Thymus (tissue), 11 donors: ENCODE data around the gene TMEM25. TPM values are rescaled to one million over a fixed set of nuclear protein-coding genes. Genes with fewer than 3 reads are reported as not detected.
A peak's percentile ranks its signal among the peaks of the same experiment; 100 is the strongest.
"Not testable (repeated sequence)": the region's sequence is repeated elsewhere in the genome, so short reads cannot be mapped to it uniquely, and the experiment has no call there.

Experiments
- DNase-seq, 9 donors: peaks; one replicate each; pipeline ENCODE4 v3.0.0-alpha.2; 2013; ENCODE audit warnings: low spot score in 9 of 9, low read depth in 6 of 9, missing footprints in 1 of 9
- H3K27ac ChIP-seq, 2 donors: one replicate each; pipeline ENCODE4 v1.5.1; 2013; ENCODE audit warnings: control low read depth in 1 of 2, low read depth in 1 of 2, low read length in 1 of 2, mild to moderate bottlenecking in 1 of 2, moderate library complexity in 1 of 2
- H3K27me3 ChIP-seq, 2 donors: one replicate each; pipeline ENCODE4 v1.5.1; 2013; ENCODE audit warnings: low read length in 1 of 2; ENCODE audit not compliant: control insufficient read depth in 2 of 2, insufficient read depth in 1 of 2
- H3K36me3 ChIP-seq, 2 donors: one replicate each; pipeline ENCODE4 v1.5.1; 2013; ENCODE audit warnings: low read length in 1 of 2, mild to moderate bottlenecking in 1 of 2, moderate library complexity in 1 of 2; ENCODE audit not compliant: control insufficient read depth in 2 of 2, insufficient read depth in 2 of 2
- H3K4me1 ChIP-seq, 2 donors: one replicate each; pipeline ENCODE4 v1.5.1; 2013; ENCODE audit warnings: low read length in 2 of 2; ENCODE audit not compliant: control insufficient read depth in 2 of 2, insufficient read depth in 2 of 2
- H3K4me3 ChIP-seq, 2 donors: one replicate each; pipeline ENCODE4 v1.5.1; 2013; ENCODE audit warnings: low read length in 2 of 2, control low read depth in 1 of 2, mild to moderate bottlenecking in 1 of 2
- H3K9me3 ChIP-seq, 2 donors: one replicate each; pipeline ENCODE4 v1.5.1; 2013; ENCODE audit warnings: low read length in 1 of 2, mild to moderate bottlenecking in 1 of 2; ENCODE audit not compliant: control insufficient read depth in 2 of 2, insufficient read depth in 1 of 2
- WGBS: extraction: QIAGEN DNeasy Blood & Tissue Kit; methylation state at CpG from one replicate; pipeline ENCODE4 v1.1.7; 2013; 5-methylcytosine and 5-hydroxymethylcytosine counted together
- polyA plus RNA-seq: library from polyadenylated mRNA; stranded (reverse); fragments of 200-250 nt; gene quantifications from one replicate; pipeline ENCODE4 v1.2.3, GENCODE V29; 2013
- total RNA-seq: library from RNA; stranded (reverse); fragments of 120-200 nt; gene quantifications from one replicate; pipeline ENCODE4 v1.2.4, GENCODE V29; 2013
- donor health status: healthy.

The TMEM25 gene
- total and polyA plus RNA-seq, 2 donors: 4.2 to 11.0 TPM

GRCh38 chr11:118569670-118570069 is 38.7 kb downstream of the TMEM25 start:
- no peaks in the 10 kb centered on the region for H3K27me3 ChIP-seq
- H3K4me3 ChIP-seq: no peak overlapping the region
- H3K27ac ChIP-seq: no peak overlapping the region
- WGBS: 96% methylated on average over 2 of the region's 2 CpGs
- H3K4me1 ChIP-seq: peaks cover 2 to 17% of the 10 kb centered on the region in 2 donors
- no peak for DNase-seq
- no peaks in the 10 kb centered on the region for H3K9me3 ChIP-seq
- H3K36me3 ChIP-seq: no peaks in the 10 kb centered on the region

- WGBS: 99% methylated on average over 1 of the region's 1 CpG
- no peak overlapping the region for H3K27ac ChIP-seq
Measured at GRCh38 chr11:118570787-118571186, 39.8 kb downstream of the TMEM25 start.

GRCh38 chr11:118571701-118572060 is 40.7 kb downstream of the TMEM25 start:
- H3K9me3 ChIP-seq, H3K27me3 ChIP-seq, DNase-seq, H3K36me3 ChIP-seq: not testable (repeated sequence)
- peak overlapping the region; percentile 83 to 100 for H3K4me3 ChIP-seq
- peak overlapping the region; percentile 53 to 92 for H3K27ac ChIP-seq
- 8% methylated on average over 15 of the region's 15 CpGs for WGBS
- H3K4me1 ChIP-seq: peaks cover 2 to 11% of the 10 kb centered on the region in 2 donors

More at GRCh38 chr11:118570787-118571186, 39.8 kb downstream of the TMEM25 start:
- H3K36me3 ChIP-seq: peaks cover 0 to 3% of the 10 kb centered on the region in 2 donors
- H3K9me3 ChIP-seq: no peaks in the 10 kb centered on the region
- H3K4me1 ChIP-seq: peaks cover 2 to 11% of the 10 kb centered on the region in 2 donors
- no peaks in the 10 kb centered on the region for H3K27me3 ChIP-seq
- no peak for DNase-seq
- no peak overlapping the region for H3K4me3 ChIP-seq

- Histone ChIP-seq H3K27me3 (no peaks in the 10 kb centered on the region), H3K36me3 (peaks cover 2 to 7% of the 10 kb centered on the region in 2 donors), H3K4me3 (peak within 1 kb of the TSS; percentile 83 to 100), H3K9me3 (no peaks in the 10 kb centered on the region), H3K4me1 (peaks cover 2 to 11% of the 10 kb centered on the region in 2 donors), H3K27ac (peak within 1 kb of the TSS; percentile 92 to 98)
- WGBS: under 1% methylated on average over 55 of the region's 55 CpGs
- peak; percentile 55 to 91 (median 79) for DNase-seq
Measured at GRCh38 chr11:118572061-118572980, 41.3 kb downstream of the TMEM25 start, which contains the start of gene ARCN1. TSS of gene ARCN1 (plus strand) at chr11:118572409. CDS start at chr11:118572548, 139 bp downstream.

- DNase-seq: peak in 8 of 9 donors; percentile 6 to 54 (median 20)
- H3K27ac ChIP-seq: peak overlapping the region; percentile 92 to 98
- H3K9me3 ChIP-seq: no peaks in the 10 kb centered on the region
- H3K4me1 ChIP-seq: peaks cover 2 to 11% of the 10 kb centered on the region in 2 donors
- 7% methylated on average over 10 of the region's 10 CpGs for WGBS
- no peaks in the 10 kb centered on the region for H3K27me3 ChIP-seq
- peaks cover 2 to 7% of the 10 kb centered on the region in 2 donors for H3K36me3 ChIP-seq
- H3K4me3 ChIP-seq: peak overlapping the region; percentile 83 to 100
Measured at GRCh38 chr11:118572981-118573550, 42.1 kb downstream of the TMEM25 start.

GRCh38 chr11:118574636-118575035 is 43.6 kb downstream of the TMEM25 start:
- 98% methylated on average over 7 of the region's 7 CpGs for WGBS

GRCh38 chr11:118577995-118578394 is 47.0 kb downstream of the TMEM25 start:
- not testable (repeated sequence) for H3K9me3 ChIP-seq, H3K27ac ChIP-seq, DNase-seq, H3K4me3 ChIP-seq, H3K27me3 ChIP-seq, H3K4me1 ChIP-seq
- H3K36me3 ChIP-seq: peaks cover 19 to 31% of the 10 kb centered on the region in 2 donors

More at GRCh38 chr11:118574636-118575035, 43.6 kb downstream of the TMEM25 start:
- Histone ChIP-seq H3K4me1 (peaks cover 2 to 11% of the 10 kb centered on the region in 2 donors), H3K4me3 (no peak overlapping the region), H3K9me3 (no peaks in the 10 kb centered on the region), H3K36me3 (peaks cover 2 to 7% of the 10 kb centered on the region in 2 donors), H3K27ac (no peak overlapping the region), H3K27me3 (no peaks in the 10 kb centered on the region)
- DNase-seq: no peak

GRCh38 chr11:118581057-118581456 is 50.1 kb downstream of the TMEM25 start:
- H3K9me3 ChIP-seq: no peaks in the 10 kb centered on the region
- H3K4me1 ChIP-seq: no peaks in the 10 kb centered on the region
- H3K36me3 ChIP-seq: peaks cover 41 to 56% of the 10 kb centered on the region in 2 donors
- 97% methylated on average over 6 of the region's 6 CpGs for WGBS
- H3K27me3 ChIP-seq: no peaks in the 10 kb centered on the region
- DNase-seq: no peak
- no peak overlapping the region for H3K27ac ChIP-seq
- no peak overlapping the region for H3K4me3 ChIP-seq
